ENCODE data around the gene PRDM15.
A peak's percentile ranks its signal among the peaks of the same experiment; 100 is the strongest.

The PRDM15 gene

DNA sequence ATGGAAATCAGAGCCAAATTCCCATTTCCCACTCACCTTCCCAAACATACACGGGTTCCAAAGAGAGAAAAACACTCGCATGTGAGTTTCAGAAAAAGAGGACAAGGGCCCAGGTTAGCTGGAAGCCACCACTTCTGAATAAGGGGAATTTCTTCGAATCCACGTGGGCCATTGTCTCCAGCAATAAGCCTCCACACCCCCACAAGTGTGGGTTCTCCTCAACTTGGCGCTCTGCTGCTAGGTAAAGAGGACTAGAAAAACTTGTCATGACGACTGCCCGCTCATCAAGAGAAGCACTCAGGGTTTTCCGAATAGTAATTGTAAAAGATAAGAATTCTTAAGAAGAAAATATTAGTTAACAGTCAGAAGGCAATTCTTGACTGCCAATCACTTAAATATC is 30.6 kb downstream of the PRDM15 start:
- TF ChIP-seq POU2F2 (IDR thresholded peaks at IDR 0.05; ENCODE audit: low read depth, low read length), result no peak
- no peak for TF ChIP-seq TAF1 (IDR thresholded peaks at IDR 0.05; ENCODE audit: low read depth, low read length)
- no peak for TF ChIP-seq SPI1 (IDR thresholded peaks at IDR 0.05; ENCODE audit: low read depth, low read length)
- no peak for TF ChIP-seq POLR2A (IDR thresholded peaks at IDR 0.05; ENCODE audit: low read depth, low read length)
- TF ChIP-seq PAX5 (IDR thresholded peaks at IDR 0.05; ENCODE audit: insufficient read depth, low read length, severe bottlenecking), result no peak
- TF ChIP-seq POLR2AphosphoS5 (IDR thresholded peaks at IDR 0.05; ENCODE audit: low read depth, low read length), result no peak
- no peak for FAIRE-seq
- no peak for DNase-seq (ENCODE audit: insufficient read length, low spot score)

DNA sequence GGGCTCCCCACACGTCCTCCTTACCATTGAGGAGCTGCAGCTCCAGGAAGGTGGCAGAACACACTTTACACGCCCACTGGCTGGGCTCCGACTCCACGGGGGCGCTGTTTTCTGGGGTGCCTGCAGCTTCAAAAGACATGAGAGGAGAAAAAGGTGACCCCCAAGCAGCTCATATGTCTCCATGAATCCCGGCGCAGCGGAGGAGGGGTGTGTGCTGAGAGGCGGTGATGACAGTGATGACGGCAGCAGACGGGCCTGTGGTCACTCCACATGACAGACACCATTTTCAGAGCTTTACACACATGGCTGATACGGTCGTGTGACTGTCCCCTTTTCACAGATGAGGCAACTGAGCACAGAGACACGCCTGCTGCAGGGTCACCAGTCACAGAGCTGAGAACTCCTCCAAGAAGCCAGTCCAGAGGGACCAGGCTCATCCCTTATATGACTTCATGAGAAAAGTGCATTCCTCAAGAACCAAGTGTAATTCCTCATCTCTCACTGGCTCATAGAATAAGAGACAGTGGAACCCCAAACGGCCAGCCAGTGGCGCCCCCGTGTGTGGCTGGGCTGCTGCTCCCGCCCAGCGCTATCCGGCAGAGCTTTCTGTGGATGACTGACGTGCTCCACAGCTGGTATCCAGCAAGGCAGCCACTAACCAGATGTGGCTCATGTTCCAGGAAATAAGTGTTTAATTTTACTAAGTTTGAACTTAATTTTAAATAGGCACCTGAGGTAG is 31.9 kb downstream of the PRDM15 start:
- DNase-seq (ENCODE audit: insufficient read length, low spot score), result no peak
- TF ChIP-seq POLR2AphosphoS5 (IDR thresholded peaks at IDR 0.05; ENCODE audit: low read depth, low read length) (no peak), SPI1 (IDR thresholded peaks at IDR 0.05; ENCODE audit: low read depth, low read length) (no peak), TAF1 (IDR thresholded peaks at IDR 0.05; ENCODE audit: low read depth, low read length) (no peak), POLR2A (IDR thresholded peaks at IDR 0.05; ENCODE audit: low read depth, low read length) (no peak), POU2F2 (IDR thresholded peaks at IDR 0.05; ENCODE audit: low read depth, low read length) (no peak), PAX5 (IDR thresholded peaks at IDR 0.05; ENCODE audit: insufficient read depth, low read length, severe bottlenecking) (no peak)
- no peak for FAIRE-seq

DNA sequence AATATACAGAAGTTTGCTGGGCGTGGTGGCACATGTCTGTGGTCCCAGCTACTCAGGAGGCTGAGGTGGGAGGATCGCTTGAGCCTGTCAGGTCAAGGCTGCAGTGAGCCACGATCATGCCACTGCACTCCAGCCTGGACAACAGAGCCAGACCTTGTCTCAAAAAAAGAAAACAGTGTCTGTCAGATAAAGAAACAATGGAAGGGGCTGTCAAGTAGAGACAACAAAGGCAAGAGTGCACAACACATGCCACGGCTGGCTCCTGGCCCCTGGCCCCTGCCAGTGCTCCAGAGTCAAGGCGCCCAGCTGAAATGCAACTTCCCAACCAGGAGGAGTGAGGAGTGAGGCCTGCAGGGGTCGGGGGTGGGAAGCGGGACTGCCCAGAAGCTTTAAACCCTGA is 32.6 kb downstream of the PRDM15 start:
- FAIRE-seq (no peak), DNase-seq (ENCODE audit: insufficient read length, low spot score) (no peak)
- TF ChIP-seq SPI1 (IDR thresholded peaks at IDR 0.05; ENCODE audit: low read depth, low read length), result no peak
- no peak for TF ChIP-seq PAX5 (IDR thresholded peaks at IDR 0.05; ENCODE audit: insufficient read depth, low read length, severe bottlenecking)
- no peak for TF ChIP-seq POLR2A (IDR thresholded peaks at IDR 0.05; ENCODE audit: low read depth, low read length)
- TF ChIP-seq POLR2AphosphoS5 (IDR thresholded peaks at IDR 0.05; ENCODE audit: low read depth, low read length), result no peak

DNA sequence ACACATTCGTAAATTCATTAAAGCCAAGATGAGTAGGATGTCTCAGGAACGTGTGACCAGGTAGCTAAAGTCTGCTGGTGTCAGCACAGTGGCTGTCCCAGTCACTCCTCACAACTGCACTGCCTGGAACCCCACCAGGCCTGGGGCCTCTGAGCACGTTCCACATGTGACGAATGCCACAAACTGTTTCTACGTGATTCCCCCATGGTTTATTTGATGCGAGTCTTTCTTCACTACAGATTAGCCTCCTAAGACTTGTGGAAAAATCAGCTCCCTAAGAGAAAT is 33.2 kb downstream of the PRDM15 start:
- no peak for TF ChIP-seq TAF1 (IDR thresholded peaks at IDR 0.05; ENCODE audit: low read depth, low read length)
- TF ChIP-seq PAX5 (IDR thresholded peaks at IDR 0.05; ENCODE audit: insufficient read depth, low read length, severe bottlenecking), result no peak
- FAIRE-seq (no peak), DNase-seq (ENCODE audit: insufficient read length, low spot score) (no peak)

DNA sequence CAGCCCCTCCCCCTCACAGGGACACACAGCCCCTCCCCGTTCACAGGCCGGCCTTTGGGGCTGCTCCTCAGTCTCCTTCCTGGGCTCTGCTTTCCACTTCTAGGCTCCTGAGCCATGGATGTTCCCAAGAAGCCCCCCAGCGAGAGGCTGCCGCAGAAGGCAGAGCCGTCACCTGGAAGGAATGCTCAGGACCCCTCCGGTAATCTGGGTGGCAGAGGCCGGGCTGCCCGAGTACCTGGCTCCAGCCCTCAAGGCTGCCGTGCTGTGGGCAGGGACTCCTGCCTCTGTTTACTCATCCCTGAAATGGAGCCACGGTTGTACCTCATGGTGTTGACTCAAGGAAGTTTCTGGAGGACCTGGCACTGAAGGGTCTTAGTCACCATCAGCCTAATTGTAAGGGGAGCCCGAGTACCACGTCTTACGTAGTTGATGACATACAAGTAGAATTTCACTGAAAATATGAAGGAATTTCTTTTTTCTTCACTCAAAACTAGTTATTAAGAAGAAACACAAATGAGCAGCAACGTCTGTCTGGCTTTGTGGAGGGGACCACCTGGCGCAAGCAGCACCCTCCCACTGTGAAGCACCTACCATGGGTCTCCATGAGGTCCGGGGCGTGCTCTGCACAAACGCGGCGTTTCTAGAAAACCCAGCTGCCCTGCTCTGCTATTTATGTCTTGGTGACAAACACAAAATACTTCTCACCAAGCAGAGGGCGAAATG is 33.7 kb downstream of the PRDM15 start:
- DNase-seq (ENCODE audit: insufficient read length, low spot score), result no peak
- FAIRE-seq, result no peak
- no peak for TF ChIP-seq POU2F2 (IDR thresholded peaks at IDR 0.05; ENCODE audit: low read depth, low read length)
- no peak for TF ChIP-seq POLR2AphosphoS5 (IDR thresholded peaks at IDR 0.05; ENCODE audit: low read depth, low read length)
- TF ChIP-seq PAX5 (IDR thresholded peaks at IDR 0.05; ENCODE audit: insufficient read depth, low read length, severe bottlenecking), result no peak
- TF ChIP-seq POLR2A (IDR thresholded peaks at IDR 0.05; ENCODE audit: low read depth, low read length), result no peak
- no peak for TF ChIP-seq SPI1 (IDR thresholded peaks at IDR 0.05; ENCODE audit: low read depth, low read length)
- no peak for TF ChIP-seq TAF1 (IDR thresholded peaks at IDR 0.05; ENCODE audit: low read depth, low read length)

DNA sequence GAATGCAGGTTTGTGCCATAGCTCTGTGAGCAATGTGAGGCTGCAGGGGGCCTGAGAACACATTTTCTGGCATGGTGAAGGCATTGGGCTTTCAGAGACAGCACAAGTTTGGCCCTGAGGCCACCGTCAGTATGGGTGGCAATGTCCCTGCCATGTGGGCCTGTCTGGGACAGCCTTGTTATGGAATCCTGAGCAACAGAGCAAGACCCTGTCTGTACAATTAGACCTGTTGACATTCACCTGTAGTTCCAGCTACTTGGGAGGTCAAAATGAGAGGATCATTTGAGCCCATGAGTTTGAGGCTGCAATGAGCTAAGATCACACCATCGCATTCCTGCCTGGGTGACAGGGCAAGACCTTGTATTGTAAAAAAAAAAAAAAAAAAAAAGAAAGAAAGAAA is 35.6 kb downstream of the PRDM15 start:
- TF ChIP-seq POU2F2 (IDR thresholded peaks at IDR 0.05; ENCODE audit: low read depth, low read length) (no peak), POLR2A (IDR thresholded peaks at IDR 0.05; ENCODE audit: low read depth, low read length) (no peak), PAX5 (IDR thresholded peaks at IDR 0.05; ENCODE audit: insufficient read depth, low read length, severe bottlenecking) (no peak), SPI1 (IDR thresholded peaks at IDR 0.05; ENCODE audit: low read depth, low read length) (no peak), TAF1 (IDR thresholded peaks at IDR 0.05; ENCODE audit: low read depth, low read length) (no peak), POLR2AphosphoS5 (IDR thresholded peaks at IDR 0.05; ENCODE audit: low read depth, low read length) (no peak)

DNA sequence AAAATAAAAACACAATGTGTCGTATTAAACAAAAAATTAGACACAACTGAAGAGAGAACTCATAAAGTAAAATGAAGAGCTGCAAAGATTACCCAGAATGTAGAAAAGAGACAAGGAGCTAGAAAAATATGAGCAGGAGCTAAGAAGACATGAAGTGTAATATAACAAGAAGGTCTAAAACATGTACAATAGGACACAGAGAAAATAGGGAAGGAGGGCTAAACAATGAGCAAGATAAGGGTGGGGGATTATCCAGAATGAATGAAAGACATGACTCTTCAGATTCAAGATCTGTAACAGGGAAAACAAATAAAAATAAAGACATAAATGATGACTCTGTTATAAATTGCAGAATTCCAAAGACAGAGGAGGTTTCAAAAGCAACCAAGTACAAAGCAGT is 38.3 kb downstream of the PRDM15 start:
- TF ChIP-seq PAX5 (IDR thresholded peaks at IDR 0.05; ENCODE audit: insufficient read depth, low read length, severe bottlenecking) (no peak), SPI1 (IDR thresholded peaks at IDR 0.05; ENCODE audit: low read depth, low read length) (no peak), POLR2A (IDR thresholded peaks at IDR 0.05; ENCODE audit: low read depth, low read length) (no peak), TAF1 (IDR thresholded peaks at IDR 0.05; ENCODE audit: low read depth, low read length) (no peak), POU2F2 (IDR thresholded peaks at IDR 0.05; ENCODE audit: low read depth, low read length) (no peak), POLR2AphosphoS5 (IDR thresholded peaks at IDR 0.05; ENCODE audit: low read depth, low read length) (no peak)
- DNase-seq (ENCODE audit: insufficient read length, low spot score) (no peak), FAIRE-seq (no peak)

More for the DNA sequence above, 35.6 kb downstream of the PRDM15 start:
- peak; percentile 78 for FAIRE-seq
- DNase-seq (ENCODE audit: insufficient read length, low spot score), result no peak

DNA sequence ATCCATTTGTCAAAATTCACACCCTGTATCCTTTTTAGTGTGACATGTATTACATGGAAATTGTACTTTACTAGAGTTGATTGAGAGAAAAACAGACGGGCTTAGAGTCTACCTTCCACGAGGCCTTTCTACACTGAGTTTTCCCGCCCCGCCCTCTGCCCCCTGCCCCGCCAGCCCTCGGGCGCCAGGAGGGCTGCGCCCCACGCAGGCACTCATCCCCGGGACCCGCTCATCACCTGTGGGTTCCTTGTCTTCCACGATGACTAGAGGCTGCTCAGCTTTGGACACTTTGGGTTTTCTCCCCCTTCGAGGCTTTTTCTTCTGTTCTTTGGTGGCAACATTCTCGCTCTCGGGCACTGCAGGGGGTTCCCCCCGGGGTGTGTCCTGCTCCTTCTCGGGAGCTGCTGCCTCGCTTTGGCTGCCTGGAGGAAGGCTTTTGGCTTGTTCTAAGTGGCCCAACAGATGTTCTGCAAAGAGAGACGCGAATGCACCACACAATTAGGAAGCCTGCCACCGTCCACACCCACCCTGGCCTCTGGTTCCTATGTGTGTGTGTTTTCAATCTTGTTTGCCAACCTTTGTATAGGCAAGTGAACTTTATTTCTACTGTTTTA is 39.6 kb downstream of the PRDM15 start:
- FAIRE-seq (no peak), DNase-seq (ENCODE audit: insufficient read length, low spot score) (no peak)
- TF ChIP-seq POU2F2 (IDR thresholded peaks at IDR 0.05; ENCODE audit: low read depth, low read length) (no peak), SPI1 (IDR thresholded peaks at IDR 0.05; ENCODE audit: low read depth, low read length) (no peak), POLR2A (IDR thresholded peaks at IDR 0.05; ENCODE audit: low read depth, low read length) (no peak), PAX5 (IDR thresholded peaks at IDR 0.05; ENCODE audit: insufficient read depth, low read length, severe bottlenecking) (no peak), TAF1 (IDR thresholded peaks at IDR 0.05; ENCODE audit: low read depth, low read length) (no peak)

DNA sequence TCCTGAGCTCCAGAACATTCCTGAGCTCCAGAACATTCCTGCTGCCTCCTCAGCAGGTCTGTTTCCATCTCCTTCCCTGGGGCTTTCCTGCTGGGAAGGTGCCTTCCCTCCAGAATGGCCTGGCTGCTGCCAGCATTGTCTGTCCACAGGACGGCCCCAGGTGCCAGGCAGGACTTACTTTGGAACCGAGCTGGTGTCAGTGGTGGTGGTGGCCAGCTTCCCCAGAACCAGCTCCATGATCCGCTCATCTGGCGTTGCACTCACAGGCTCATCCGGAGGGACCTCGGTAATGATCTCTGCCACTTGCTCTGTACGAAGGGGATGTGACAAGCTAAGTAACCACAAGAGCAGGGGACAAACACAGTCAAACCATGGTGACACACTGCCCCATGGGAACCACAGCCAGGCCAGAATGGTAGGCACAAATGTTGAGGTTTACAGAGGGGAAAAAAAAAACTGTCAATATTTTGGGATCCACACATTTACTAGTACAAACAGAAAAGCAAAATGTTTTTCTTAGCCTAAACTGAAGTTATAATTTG is 41.3 kb downstream of the PRDM15 start:
- DNase-seq (ENCODE audit: insufficient read length, low spot score) (no peak), FAIRE-seq (peak; percentile 78)
- TF ChIP-seq TAF1 (IDR thresholded peaks at IDR 0.05; ENCODE audit: low read depth, low read length), result no peak
- no peak for TF ChIP-seq SPI1 (IDR thresholded peaks at IDR 0.05; ENCODE audit: low read depth, low read length)
- no peak for TF ChIP-seq POLR2AphosphoS5 (IDR thresholded peaks at IDR 0.05; ENCODE audit: low read depth, low read length)
- no peak for TF ChIP-seq POLR2A (IDR thresholded peaks at IDR 0.05; ENCODE audit: low read depth, low read length)
- TF ChIP-seq PAX5 (IDR thresholded peaks at IDR 0.05; ENCODE audit: insufficient read depth, low read length, severe bottlenecking), result no peak
- no peak for TF ChIP-seq POU2F2 (IDR thresholded peaks at IDR 0.05; ENCODE audit: low read depth, low read length)

Measured in GM12891 (cell line).